Liver (tissue), 9 donors: Measurements from ENCODE around the gene FPR3. TPM values are rescaled to one million over a fixed set of nuclear protein-coding genes. Genes with fewer than 3 reads are reported as not detected.

Experiments
- DNase-seq: peaks from one replicate; pipeline ENCODE4 v3.0.0-alpha.2; 2017; ENCODE audit warnings: low spot score
- H3K27ac ChIP-seq, 2 donors: one replicate each; pipeline ENCODE4 v1.7.0; 2013; ENCODE audit warnings: inconsistent platforms in 2 of 2, low read length in 2 of 2, control low read depth in 1 of 2, low read depth in 1 of 2, mild to moderate bottlenecking in 1 of 2
- H3K27me3 ChIP-seq, 4 donors: one replicate each; pipeline versions ENCODE4 v1.6.1 to v1.7.0; 2013; ENCODE audit warnings: low read length in 3 of 4, inconsistent platforms in 1 of 4, mild to moderate bottlenecking in 1 of 4, moderate library complexity in 1 of 4; ENCODE audit not compliant: control insufficient read depth in 4 of 4, insufficient read depth in 4 of 4
- H3K36me3 ChIP-seq, 4 donors: one replicate each; pipeline versions ENCODE4 v1.6.1 to v1.7.0; 2013; ENCODE audit warnings: low read length in 3 of 4, mild to moderate bottlenecking in 3 of 4, low read depth in 1 of 4, moderate library complexity in 1 of 4; ENCODE audit not compliant: control insufficient read depth in 4 of 4, insufficient read depth in 3 of 4
- H3K4me1 ChIP-seq, 4 donors: one replicate each; pipeline versions ENCODE4 v1.6.1 to v1.7.0; 2013; ENCODE audit warnings: low read length in 3 of 4, mild to moderate bottlenecking in 3 of 4, moderate library complexity in 1 of 4; ENCODE audit not compliant: control insufficient read depth in 4 of 4, insufficient read depth in 4 of 4
- H3K4me3 ChIP-seq, 3 donors: one replicate each; pipeline versions ENCODE4 v1.6.1 to v1.7.0; 2013; ENCODE audit warnings: low read length in 3 of 3, control low read depth in 1 of 3, low read depth in 1 of 3, mild to moderate bottlenecking in 1 of 3
- H3K9ac ChIP-seq, 2 donors: one replicate each; pipeline ENCODE4 v1.7.0; 2013; ENCODE audit warnings: low read length in 2 of 2, mild to moderate bottlenecking in 2 of 2, moderate library complexity in 2 of 2, control low read depth in 1 of 2, low read depth in 1 of 2
- H3K9me3 ChIP-seq, 4 donors: one replicate each; pipeline versions ENCODE4 v1.6.1 to v1.7.0; 2013; ENCODE audit warnings: low read length in 3 of 4; ENCODE audit not compliant: control insufficient read depth in 4 of 4
- EGR1 ChIP-seq, 2 donors: IDR thresholded peaks; 2 replicates each; pipeline ENCODE4 v1.6.1; 2016 to 2018; ENCODE audit warnings: antibody characterized with exemption in 2 of 2, low read depth in 2 of 2
- FOXA1 ChIP-seq: IDR thresholded peaks from 2 replicates; pipeline ENCODE4 v1.6.1; 2016; ENCODE audit warnings: antibody characterized with exemption
- FOXA2 ChIP-seq: IDR thresholded peaks from 2 replicates; pipeline ENCODE4 v1.6.1; 2016; ENCODE audit warnings: antibody characterized with exemption
- GABPA ChIP-seq, 2 donors: IDR thresholded peaks in 1 of 2; conservative IDR thresholded peaks in 1 of 2; 2 replicates each; pipeline ENCODE4 v1.6.1; 2016; ENCODE audit warnings: antibody characterized with exemption in 2 of 2, mild to moderate bottlenecking in 1 of 2, moderate library complexity in 1 of 2
- HNF4A ChIP-seq, 2 donors: conservative IDR thresholded peaks; 2 replicates each; pipeline ENCODE4 v1.6.1; 2016; ENCODE audit warnings: antibody characterized with exemption in 2 of 2, mild to moderate bottlenecking in 2 of 2
- HNF4G ChIP-seq: IDR thresholded peaks from 2 replicates; pipeline ENCODE4 v1.6.1; 2016; ENCODE audit warnings: antibody characterized with exemption
- JUND ChIP-seq, 2 donors: IDR thresholded peaks; 2 replicates each; pipeline ENCODE4 v1.6.1; 2016; ENCODE audit warnings: antibody characterized with exemption in 2 of 2
- NR2F2 ChIP-seq: IDR thresholded peaks from 2 replicates; pipeline ENCODE4 v1.6.1; 2016; ENCODE audit warnings: antibody characterized with exemption
- RAD21 ChIP-seq, 2 donors: IDR thresholded peaks; 2 replicates each; pipeline ENCODE4 v1.6.1; 2016; ENCODE audit warnings: antibody characterized with exemption in 2 of 2, mild to moderate bottlenecking in 2 of 2
- RXRA ChIP-seq, 2 donors: IDR thresholded peaks; 2 replicates each; pipeline ENCODE4 v1.6.1; 2017 to 2018; ENCODE audit warnings: antibody characterized with exemption in 2 of 2, mild to moderate bottlenecking in 1 of 2
- SP1 ChIP-seq: IDR thresholded peaks from 2 replicates; pipeline ENCODE4 v1.6.1; 2018; ENCODE audit warnings: antibody characterized with exemption, mild to moderate bottlenecking
- TAF1 ChIP-seq: conservative IDR thresholded peaks from 2 replicates; pipeline ENCODE4 v1.6.1; 2016; ENCODE audit warnings: antibody characterized with exemption, mild to moderate bottlenecking
- YY1 ChIP-seq: IDR thresholded peaks from 2 replicates; pipeline ENCODE4 v1.6.1; 2016; ENCODE audit warnings: antibody characterized with exemption, mild to moderate bottlenecking
- WGBS: extraction: QIAGEN DNeasy Blood & Tissue Kit; methylation state at CpG from one replicate; pipeline ENCODE4 v1.1.7; 2013; 5-methylcytosine and 5-hydroxymethylcytosine counted together
- polyA plus RNA-seq, 2 donors: library from polyadenylated mRNA; stranded (reverse) in 1 of 2; unstranded in 1 of 2; fragments of 200-250 nt in 1 of 2; fragments of >200 nt in 1 of 2; fragmentation: Nextera tagmentation in 1 of 2; extraction: Ambion mirVana in 1 of 2; gene quantifications; one replicate each; pipeline versions ENCODE4 v1.2.1 to v1.2.3, GENCODE V29; 2013 to 2015
- total RNA-seq, 2 donors: library from RNA; depleted of rRNA; stranded (reverse); fragments of >200 nt; gene quantifications; one replicate each; pipeline ENCODE4 v1.2.3, GENCODE V29; 2014
- TF ChIP-seq, protein P1 (sequence below): fragments of 150-350 bp; IDR thresholded peaks from 2 replicates; pipeline ENCODE4 v1.5.1; 2017; ENCODE audit warnings: improper control_type of control experiment, low read depth, low read length; ENCODE audit not compliant: missing input control
- TF ChIP-seq, protein P2 (sequence below): IDR thresholded peaks from 2 replicates; pipeline ENCODE4 v1.6.1; 2016; ENCODE audit warnings: antibody characterized with exemption
- TF ChIP-seq, protein P3 (sequence below): IDR thresholded peaks from 2 replicates; pipeline ENCODE4 v1.6.1; 2016; ENCODE audit warnings: antibody characterized with exemption
- TF ChIP-seq, protein P4 (sequence below): IDR thresholded peaks from 2 replicates; pipeline ENCODE4 v1.6.1; 2016; ENCODE audit warnings: antibody characterized with exemption, mild to moderate bottlenecking
- donor health status: healthy.
- donor health status: healthy.
- donor health status: healthy.
- donor health status: healthy.
- donor health status: healthy.

FPR3 gene
- total and polyA plus RNA-seq, 4 donors, result 1.0 to 7.8 (median 4.1) TPM

DNA sequence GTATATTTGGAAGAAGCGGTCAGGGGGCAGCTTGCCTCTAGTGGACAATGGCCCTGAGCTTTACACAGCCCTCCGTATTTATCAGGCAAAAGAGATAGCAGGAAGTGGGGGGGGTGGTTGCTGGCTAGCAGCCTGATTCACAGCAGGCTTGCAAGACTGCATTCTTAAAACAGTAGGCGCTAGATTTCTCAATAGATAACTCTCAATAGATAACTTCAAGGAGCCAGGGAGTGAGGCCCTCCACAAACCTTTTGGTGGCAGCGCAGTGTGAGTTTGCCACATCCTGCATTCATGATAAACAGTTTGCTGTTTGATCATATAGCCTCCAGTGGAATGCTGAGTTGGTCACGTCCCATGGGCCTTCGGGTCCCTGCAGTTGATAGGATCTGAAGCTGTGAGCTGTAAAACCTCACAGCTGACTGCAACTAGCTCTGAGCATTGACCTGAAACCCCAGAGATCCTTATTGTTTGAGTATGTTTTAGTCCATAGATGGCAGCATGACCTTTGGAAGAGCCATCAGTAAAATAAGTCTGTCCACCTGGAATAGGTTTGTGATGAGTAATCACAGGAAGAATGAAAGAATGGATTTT, 12.2 kb downstream of the FPR3 start:
- 34% methylated on average over 6 of the region's 6 CpGs for WGBS
- TF ChIP-seq RXRA (IDR thresholded peaks at IDR 0.05), result no peak
- TF ChIP-seq NR2F2, result no peak
- no peak for TF ChIP-seq FOXA2
- TF ChIP-seq, protein P1, sequence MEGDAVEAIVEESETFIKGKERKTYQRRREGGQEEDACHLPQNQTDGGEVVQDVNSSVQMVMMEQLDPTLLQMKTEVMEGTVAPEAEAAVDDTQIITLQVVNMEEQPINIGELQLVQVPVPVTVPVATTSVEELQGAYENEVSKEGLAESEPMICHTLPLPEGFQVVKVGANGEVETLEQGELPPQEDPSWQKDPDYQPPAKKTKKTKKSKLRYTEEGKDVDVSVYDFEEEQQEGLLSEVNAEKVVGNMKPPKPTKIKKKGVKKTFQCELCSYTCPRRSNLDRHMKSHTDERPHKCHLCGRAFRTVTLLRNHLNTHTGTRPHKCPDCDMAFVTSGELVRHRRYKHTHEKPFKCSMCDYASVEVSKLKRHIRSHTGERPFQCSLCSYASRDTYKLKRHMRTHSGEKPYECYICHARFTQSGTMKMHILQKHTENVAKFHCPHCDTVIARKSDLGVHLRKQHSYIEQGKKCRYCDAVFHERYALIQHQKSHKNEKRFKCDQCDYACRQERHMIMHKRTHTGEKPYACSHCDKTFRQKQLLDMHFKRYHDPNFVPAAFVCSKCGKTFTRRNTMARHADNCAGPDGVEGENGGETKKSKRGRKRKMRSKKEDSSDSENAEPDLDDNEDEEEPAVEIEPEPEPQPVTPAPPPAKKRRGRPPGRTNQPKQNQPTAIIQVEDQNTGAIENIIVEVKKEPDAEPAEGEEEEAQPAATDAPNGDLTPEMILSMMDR, result no peak
- TF ChIP-seq HNF4G, result no peak
- TF ChIP-seq YY1, result no peak
- TF ChIP-seq FOXA1, result no peak
- TF ChIP-seq, protein P2, sequence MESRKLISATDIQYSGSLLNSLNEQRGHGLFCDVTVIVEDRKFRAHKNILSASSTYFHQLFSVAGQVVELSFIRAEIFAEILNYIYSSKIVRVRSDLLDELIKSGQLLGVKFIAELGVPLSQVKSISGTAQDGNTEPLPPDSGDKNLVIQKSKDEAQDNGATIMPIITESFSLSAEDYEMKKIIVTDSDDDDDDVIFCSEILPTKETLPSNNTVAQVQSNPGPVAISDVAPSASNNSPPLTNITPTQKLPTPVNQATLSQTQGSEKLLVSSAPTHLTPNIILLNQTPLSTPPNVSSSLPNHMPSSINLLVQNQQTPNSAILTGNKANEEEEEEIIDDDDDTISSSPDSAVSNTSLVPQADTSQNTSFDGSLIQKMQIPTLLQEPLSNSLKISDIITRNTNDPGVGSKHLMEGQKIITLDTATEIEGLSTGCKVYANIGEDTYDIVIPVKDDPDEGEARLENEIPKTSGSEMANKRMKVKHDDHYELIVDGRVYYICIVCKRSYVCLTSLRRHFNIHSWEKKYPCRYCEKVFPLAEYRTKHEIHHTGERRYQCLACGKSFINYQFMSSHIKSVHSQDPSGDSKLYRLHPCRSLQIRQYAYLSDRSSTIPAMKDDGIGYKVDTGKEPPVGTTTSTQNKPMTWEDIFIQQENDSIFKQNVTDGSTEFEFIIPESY, result no peak
- no peak for TF ChIP-seq EGR1 (IDR thresholded peaks at IDR 0.05; ENCODE audit: low read depth in 2 of 2)
- TF ChIP-seq, protein P3, sequence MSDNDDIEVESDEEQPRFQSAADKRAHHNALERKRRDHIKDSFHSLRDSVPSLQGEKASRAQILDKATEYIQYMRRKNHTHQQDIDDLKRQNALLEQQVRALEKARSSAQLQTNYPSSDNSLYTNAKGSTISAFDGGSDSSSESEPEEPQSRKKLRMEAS, result no peak
- TF ChIP-seq HNF4A (conservative IDR thresholded peaks at IDR 0.05), result no peak
- no peak for TF ChIP-seq TAF1
- no peak for TF ChIP-seq SP1
- no peak for TF ChIP-seq GABPA (IDR thresholded peaks at IDR 0.05 in 1 of 2, conservative IDR thresholded peaks at IDR 0.05 in 1 of 2)
- no peak for DNase-seq
- Histone ChIP-seq H3K4me3 (no peak overlapping the region), H3K36me3 (no peaks in the 10 kb centered on the region), H3K9me3 (peaks cover 3 to 14% (median 7%) of the 10 kb centered on the region in 4 donors), H3K4me1 (peaks cover 0 to 3% (median 2%) of the 10 kb centered on the region in 4 donors), H3K9ac (no peak overlapping the region), H3K27ac (no peak overlapping the region), H3K27me3 (no peaks in the 10 kb centered on the region)

DNA sequence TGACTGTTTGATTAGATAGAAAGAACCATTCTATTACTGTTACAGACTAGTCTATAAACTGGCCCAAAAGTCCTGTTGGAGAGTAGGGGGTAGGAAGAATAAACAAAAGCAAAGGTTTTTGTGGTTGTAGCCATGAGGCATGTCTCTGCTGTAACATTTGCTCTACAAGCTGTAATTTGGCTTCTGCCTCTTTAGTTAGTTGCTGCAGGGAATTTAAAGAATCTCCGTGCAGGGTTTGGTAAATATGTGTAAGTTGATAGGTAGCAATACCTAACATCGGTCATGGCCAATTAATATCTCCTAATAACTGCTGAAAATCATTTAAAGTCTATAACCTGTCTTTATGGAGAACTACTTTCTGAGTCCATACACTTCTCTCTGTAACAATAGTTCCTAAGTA, 13.0 kb downstream of the FPR3 start:
- H3K9me3 ChIP-seq, result peaks cover 5 to 13% (median 7%) of the 10 kb centered on the region in 4 donors
- H3K36me3 ChIP-seq, result no peaks in the 10 kb centered on the region
- H3K9ac ChIP-seq, result no peak overlapping the region
- H3K27ac ChIP-seq, result no peak overlapping the region
- peaks cover 0 to 3% (median 2%) of the 10 kb centered on the region in 4 donors for H3K4me1 ChIP-seq
- no peaks in the 10 kb centered on the region for H3K27me3 ChIP-seq
- DNase-seq, result no peak
- no peak overlapping the region for H3K4me3 ChIP-seq
- TF ChIP-seq, protein P3, result no peak
- TF ChIP-seq RXRA (IDR thresholded peaks at IDR 0.05) (no peak), EGR1 (IDR thresholded peaks at IDR 0.05; ENCODE audit: low read depth in 2 of 2) (no peak), JUND (IDR thresholded peaks at IDR 0.05) (no peak), NR2F2 (no peak), RAD21 (IDR thresholded peaks at IDR 0.05) (no peak), HNF4G (no peak), YY1 (no peak), FOXA1 (no peak), FOXA2 (no peak), SP1 (no peak), TAF1 (no peak), HNF4A (conservative IDR thresholded peaks at IDR 0.05) (no peak)
- TF ChIP-seq, protein P4, sequence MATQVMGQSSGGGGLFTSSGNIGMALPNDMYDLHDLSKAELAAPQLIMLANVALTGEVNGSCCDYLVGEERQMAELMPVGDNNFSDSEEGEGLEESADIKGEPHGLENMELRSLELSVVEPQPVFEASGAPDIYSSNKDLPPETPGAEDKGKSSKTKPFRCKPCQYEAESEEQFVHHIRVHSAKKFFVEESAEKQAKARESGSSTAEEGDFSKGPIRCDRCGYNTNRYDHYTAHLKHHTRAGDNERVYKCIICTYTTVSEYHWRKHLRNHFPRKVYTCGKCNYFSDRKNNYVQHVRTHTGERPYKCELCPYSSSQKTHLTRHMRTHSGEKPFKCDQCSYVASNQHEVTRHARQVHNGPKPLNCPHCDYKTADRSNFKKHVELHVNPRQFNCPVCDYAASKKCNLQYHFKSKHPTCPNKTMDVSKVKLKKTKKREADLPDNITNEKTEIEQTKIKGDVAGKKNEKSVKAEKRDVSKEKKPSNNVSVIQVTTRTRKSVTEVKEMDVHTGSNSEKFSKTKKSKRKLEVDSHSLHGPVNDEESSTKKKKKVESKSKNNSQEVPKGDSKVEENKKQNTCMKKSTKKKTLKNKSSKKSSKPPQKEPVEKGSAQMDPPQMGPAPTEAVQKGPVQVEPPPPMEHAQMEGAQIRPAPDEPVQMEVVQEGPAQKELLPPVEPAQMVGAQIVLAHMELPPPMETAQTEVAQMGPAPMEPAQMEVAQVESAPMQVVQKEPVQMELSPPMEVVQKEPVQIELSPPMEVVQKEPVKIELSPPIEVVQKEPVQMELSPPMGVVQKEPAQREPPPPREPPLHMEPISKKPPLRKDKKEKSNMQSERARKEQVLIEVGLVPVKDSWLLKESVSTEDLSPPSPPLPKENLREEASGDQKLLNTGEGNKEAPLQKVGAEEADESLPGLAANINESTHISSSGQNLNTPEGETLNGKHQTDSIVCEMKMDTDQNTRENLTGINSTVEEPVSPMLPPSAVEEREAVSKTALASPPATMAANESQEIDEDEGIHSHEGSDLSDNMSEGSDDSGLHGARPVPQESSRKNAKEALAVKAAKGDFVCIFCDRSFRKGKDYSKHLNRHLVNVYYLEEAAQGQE, result no peak
- TF ChIP-seq, protein P1, result no peak
- TF ChIP-seq, protein P2, result no peak
- 74% methylated on average over 2 of the region's 2 CpGs for WGBS
